Measurements from ENCODE around the gene NUP205.
A peak's percentile ranks its signal among the peaks of the same experiment; 100 is the strongest.

Gene NUP205, protein sequence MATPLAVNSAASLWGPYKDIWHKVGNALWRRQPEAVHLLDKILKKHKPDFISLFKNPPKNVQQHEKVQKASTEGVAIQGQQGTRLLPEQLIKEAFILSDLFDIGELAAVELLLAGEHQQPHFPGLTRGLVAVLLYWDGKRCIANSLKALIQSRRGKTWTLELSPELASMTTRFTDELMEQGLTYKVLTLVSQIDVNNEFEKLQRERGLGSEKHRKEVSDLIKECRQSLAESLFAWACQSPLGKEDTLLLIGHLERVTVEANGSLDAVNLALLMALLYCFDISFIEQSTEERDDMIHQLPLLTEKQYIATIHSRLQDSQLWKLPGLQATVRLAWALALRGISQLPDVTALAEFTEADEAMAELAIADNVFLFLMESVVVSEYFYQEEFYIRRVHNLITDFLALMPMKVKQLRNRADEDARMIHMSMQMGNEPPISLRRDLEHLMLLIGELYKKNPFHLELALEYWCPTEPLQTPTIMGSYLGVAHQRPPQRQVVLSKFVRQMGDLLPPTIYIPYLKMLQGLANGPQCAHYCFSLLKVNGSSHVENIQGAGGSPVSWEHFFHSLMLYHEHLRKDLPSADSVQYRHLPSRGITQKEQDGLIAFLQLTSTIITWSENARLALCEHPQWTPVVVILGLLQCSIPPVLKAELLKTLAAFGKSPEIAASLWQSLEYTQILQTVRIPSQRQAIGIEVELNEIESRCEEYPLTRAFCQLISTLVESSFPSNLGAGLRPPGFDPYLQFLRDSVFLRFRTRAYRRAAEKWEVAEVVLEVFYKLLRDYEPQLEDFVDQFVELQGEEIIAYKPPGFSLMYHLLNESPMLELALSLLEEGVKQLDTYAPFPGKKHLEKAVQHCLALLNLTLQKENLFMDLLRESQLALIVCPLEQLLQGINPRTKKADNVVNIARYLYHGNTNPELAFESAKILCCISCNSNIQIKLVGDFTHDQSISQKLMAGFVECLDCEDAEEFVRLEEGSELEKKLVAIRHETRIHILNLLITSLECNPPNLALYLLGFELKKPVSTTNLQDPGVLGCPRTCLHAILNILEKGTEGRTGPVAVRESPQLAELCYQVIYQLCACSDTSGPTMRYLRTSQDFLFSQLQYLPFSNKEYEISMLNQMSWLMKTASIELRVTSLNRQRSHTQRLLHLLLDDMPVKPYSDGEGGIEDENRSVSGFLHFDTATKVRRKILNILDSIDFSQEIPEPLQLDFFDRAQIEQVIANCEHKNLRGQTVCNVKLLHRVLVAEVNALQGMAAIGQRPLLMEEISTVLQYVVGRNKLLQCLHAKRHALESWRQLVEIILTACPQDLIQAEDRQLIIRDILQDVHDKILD (N-terminal part only)

DNA sequence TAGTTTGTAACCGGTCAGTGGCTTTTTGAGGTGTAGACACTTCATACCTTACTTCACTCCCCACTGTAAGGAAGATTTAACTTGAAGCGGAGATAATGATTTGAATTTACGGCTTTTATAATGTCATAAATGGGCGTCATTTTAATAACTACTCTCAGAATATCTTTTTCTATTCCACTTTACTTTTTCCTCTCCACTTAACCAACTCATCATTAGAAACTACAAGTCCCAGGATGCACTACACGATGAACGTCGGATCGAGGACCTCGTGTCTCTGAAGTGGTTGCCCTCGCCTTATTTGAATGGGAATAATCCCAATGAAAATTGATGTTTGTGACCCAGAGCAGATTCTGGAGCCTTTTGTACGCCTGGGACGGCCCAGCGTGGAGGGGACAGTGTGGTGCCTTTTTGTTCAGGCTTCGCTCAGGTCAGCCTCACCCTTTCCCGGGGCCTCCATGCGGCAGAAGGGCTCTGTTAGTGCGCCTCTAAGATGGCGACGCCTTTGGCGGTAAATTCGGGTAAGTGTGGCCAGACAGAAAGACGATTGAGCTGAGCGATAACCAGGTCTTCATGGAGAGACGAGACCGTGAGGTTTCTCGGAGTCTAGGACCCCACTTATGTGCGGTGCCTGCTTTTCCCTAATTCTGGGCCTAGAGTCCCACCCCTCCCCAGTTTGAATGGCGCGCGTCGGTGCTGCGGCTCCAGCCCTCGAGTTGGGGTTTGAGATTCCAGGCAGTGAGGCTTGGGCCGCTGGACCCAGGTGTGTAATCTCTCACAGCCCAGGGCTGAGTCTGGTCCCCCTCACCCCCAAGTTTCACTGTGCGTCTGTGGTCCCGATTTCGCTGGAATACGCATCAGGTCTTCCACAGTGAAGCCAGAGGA lies at the start of gene NUP205:
Gene NUP205, plus strand, starts transcription at position 463 of the 882 bp plus-strand sequence. Its CDS starts 28 bp downstream, at position 491.
- H3K27me3 ChIP-seq (ENCODE audit: control insufficient read depth in 1 of 2, insufficient read depth in 2 of 2, low read length in 2 of 2), result no peaks in the 10 kb centered on the region

DNA sequence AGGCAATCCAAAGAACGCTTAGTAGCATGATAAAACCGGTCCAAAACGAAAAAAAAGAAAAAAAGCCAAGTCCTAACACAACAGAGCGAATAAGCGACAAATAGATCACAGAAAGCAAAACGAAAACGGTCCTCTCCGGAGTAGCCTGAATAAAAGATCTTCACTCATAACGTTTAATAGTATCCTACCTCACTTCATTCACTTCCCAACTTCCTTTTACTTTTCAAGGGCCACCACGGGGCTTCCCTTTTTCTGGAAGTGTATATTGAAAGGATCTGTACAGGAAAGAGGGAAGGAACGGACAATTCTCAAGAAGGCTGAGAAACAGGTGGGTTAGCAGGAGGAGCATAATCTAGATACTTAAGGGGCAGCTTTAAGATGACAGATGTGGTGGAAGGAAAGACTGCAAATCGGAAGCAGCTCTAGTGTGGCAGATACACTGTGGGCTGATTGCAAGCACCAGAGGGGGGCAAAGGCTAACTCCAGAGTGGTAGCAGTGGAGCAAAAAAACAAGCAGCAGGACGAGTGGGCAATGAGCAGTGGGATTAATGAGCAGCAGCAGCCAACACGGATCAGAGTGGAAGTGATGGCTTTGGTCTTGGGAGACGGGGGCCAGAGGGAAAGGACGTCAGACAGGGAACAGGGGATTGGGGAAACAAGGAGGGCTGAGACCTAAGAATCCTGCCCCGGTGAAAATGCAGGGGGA lies 48.7 kb upstream of the NUP205 start:
- H3K27me3 ChIP-seq (ENCODE audit: control insufficient read depth in 1 of 2, insufficient read depth in 2 of 2, low read length in 2 of 2), result no peaks in the 10 kb centered on the region
- H3K4me1 ChIP-seq (ENCODE audit: insufficient read depth, low read length), result peaks cover 20% of the 10 kb centered on the region
- no peaks in the 10 kb centered on the region for H3K36me3 ChIP-seq (ENCODE audit: insufficient read depth, low read length)
- peak overlapping the region; percentile 73 to 99 for H3K4me3 ChIP-seq (ENCODE audit: low read depth in 1 of 2, low read length in 2 of 2)
- no peaks in the 10 kb centered on the region for H3K9me3 ChIP-seq (ENCODE audit: low read length)
- peak overlapping the region; percentile 87 for H3K9ac ChIP-seq (ENCODE audit: low read length)
- peak overlapping the region; percentile 94 for H3K27ac ChIP-seq (ENCODE audit: low read depth, low read length)

More for the DNA sequence above, at the start of gene NUP205:
- Histone ChIP-seq H3K9me3 (ENCODE audit: low read length) (no peaks in the 10 kb centered on the region), H3K4me1 (ENCODE audit: insufficient read depth, low read length) (peaks cover 3% of the 10 kb centered on the region), H3K4me3 (ENCODE audit: low read depth in 1 of 2, low read length in 2 of 2) (peak within 1 kb of the TSS; percentile 72 to 98), H3K27ac (ENCODE audit: low read depth, low read length) (peak within 1 kb of the TSS; percentile 93), H3K36me3 (ENCODE audit: insufficient read depth, low read length) (no peaks in the 10 kb centered on the region), H3K9ac (ENCODE audit: low read length) (peak within 1 kb of the TSS; percentile 92)

DNA sequence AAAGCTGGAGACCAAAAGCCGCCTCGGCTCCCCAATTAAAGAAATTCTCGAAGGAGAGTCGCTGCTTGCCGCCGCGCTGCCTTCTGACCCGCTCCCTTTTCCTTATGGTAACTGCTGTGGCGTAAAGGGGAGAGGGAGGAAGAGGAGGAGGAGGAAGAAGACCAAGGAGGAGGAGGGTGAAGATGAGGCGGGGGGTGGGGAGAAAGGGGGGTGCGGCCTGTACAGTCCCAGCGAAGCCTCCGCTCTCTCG lies 48.2 kb upstream of the NUP205 start:
- H3K9ac ChIP-seq (ENCODE audit: low read length), result peak overlapping the region; percentile 87
- peak overlapping the region; percentile 73 to 99 for H3K4me3 ChIP-seq (ENCODE audit: low read depth in 1 of 2, low read length in 2 of 2)
- H3K9me3 ChIP-seq (ENCODE audit: low read length), result no peaks in the 10 kb centered on the region
- peaks cover 20% of the 10 kb centered on the region for H3K4me1 ChIP-seq (ENCODE audit: insufficient read depth, low read length)
- H3K27me3 ChIP-seq (ENCODE audit: control insufficient read depth in 1 of 2, insufficient read depth in 2 of 2, low read length in 2 of 2), result no peaks in the 10 kb centered on the region
- peak overlapping the region; percentile 94 for H3K27ac ChIP-seq (ENCODE audit: low read depth, low read length)
- no peaks in the 10 kb centered on the region for H3K36me3 ChIP-seq (ENCODE audit: insufficient read depth, low read length)

DNA sequence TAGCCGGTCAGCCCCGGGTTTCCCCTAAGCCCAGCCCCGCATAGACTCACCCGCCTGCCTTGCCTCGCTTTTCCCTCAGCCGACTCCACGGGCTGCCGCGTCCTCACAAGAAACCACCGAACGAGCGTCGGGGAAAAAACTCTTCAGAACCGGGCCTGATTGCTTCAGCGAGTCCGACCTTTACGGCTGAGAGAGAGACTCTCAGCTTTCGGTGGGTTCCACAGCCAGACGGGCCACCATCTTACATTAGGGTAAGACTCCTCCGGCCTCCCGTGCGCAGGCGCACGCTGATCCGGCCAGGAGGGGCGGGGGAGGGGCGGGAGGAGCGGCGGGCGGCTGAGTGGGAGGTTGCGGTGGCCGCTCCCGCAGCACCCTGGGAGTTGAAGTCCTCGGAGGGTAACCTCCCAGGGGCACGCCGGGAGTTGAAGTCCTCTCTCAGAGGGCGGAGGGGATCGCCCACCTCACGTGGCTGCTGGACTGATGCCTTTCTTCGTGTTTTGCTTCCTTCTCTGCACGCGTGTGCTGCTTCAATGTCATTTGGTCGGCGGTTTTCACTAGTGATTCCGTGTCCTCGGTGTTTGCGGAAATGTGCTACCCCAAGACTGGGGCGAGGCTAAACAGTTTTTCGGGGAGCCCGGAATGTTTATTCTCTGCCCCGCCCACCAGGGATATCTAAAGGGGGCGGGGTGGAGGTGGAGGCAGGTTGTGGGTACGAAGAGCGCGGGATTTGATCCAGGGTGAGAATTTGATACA lies 47.7 kb upstream of the NUP205 start, which contains the start of gene CNOT4:
Gene CNOT4, minus strand, starts transcription at position 264 of the 753 bp plus-strand sequence. CDS start 71,771 bp downstream, outside the sequence.
- H3K9me3 ChIP-seq (ENCODE audit: low read length), result no peaks in the 10 kb centered on the region
- H3K27ac ChIP-seq (ENCODE audit: low read depth, low read length), result peak within 1 kb of the TSS; percentile 94
- no peaks in the 10 kb centered on the region for H3K27me3 ChIP-seq (ENCODE audit: control insufficient read depth in 1 of 2, insufficient read depth in 2 of 2, low read length in 2 of 2)
- no peaks in the 10 kb centered on the region for H3K36me3 ChIP-seq (ENCODE audit: insufficient read depth, low read length)
- H3K9ac ChIP-seq (ENCODE audit: low read length), result peak within 1 kb of the TSS; percentile 87
- H3K4me3 ChIP-seq (ENCODE audit: low read depth in 1 of 2, low read length in 2 of 2), result peak within 1 kb of the TSS; percentile 73 to 99
- peaks cover 20% of the 10 kb centered on the region for H3K4me1 ChIP-seq (ENCODE audit: insufficient read depth, low read length)

DNA sequence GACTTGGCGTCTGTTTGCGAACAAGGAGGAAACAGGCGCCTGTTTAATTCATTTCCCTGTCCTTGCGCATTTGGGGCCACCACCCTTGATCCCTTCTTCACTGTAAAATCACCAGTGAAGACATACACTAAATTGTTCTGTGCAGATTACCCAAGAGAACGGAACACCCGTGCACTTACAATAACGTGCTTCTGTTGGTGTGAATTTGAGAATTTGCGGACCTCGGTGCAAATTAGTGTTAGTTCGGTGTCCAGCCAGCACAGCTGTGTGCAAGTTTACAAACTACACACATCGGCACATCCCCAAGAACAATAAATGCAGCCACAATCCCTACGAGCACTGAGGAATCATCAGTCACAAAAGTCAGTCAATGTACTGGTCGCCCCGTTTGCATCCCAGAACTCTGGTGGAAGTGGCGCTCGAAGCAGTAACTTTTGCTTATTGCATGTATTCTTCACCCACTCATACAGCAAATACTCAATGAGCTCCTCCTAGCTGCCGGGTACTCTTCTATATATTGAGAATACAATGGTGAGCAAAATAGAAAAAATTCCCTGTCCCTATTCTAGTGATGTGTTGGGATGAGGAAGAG lies 47.0 kb upstream of the NUP205 start:
- no peaks in the 10 kb centered on the region for H3K27me3 ChIP-seq (ENCODE audit: control insufficient read depth in 1 of 2, insufficient read depth in 2 of 2, low read length in 2 of 2)
- peak overlapping the region; percentile 58 for H3K9ac ChIP-seq (ENCODE audit: low read length)
- H3K27ac ChIP-seq (ENCODE audit: low read depth, low read length), result no peak overlapping the region
- H3K4me3 ChIP-seq (ENCODE audit: low read depth in 1 of 2, low read length in 2 of 2), result peak overlapping the region; percentile 70 to 99
- H3K9me3 ChIP-seq (ENCODE audit: low read length), result no peaks in the 10 kb centered on the region
- no peaks in the 10 kb centered on the region for H3K36me3 ChIP-seq (ENCODE audit: insufficient read depth, low read length)
- H3K4me1 ChIP-seq (ENCODE audit: insufficient read depth, low read length), result peaks cover 20% of the 10 kb centered on the region

DNA sequence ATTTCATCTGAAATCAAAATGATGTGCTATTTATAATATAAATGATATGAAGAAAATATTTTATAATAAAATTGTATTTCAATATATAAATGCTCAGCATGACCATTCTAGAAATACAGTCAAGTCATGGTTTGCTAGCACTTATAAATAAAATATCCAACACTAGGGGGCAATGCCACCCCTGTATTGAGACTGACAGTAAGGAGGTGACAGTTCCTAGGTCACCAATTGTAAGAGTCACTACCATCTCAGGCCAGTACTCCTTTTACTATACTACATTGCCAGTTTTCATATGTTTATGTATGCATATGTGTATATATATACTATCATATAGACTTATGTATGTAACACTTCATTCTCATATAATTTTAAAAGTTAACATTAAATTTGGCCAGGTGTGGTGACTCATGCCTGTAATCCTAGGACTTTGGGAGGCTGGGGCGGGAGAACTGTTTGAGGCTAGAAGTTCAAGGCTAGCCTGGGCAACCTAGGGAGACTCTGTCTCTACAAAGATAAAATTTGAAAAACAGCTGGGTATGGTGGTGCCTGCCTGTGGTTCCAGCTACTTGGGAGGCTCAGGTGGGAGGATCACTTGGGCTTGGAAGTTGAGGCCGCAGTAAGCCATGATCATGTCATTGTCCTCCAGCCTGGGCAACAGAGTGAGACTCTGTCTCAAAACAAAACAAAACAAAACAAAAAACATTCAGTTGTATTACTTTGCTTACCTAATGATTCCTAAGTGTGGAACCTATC lies 45.4 kb upstream of the NUP205 start:
- no peak overlapping the region for H3K9ac ChIP-seq (ENCODE audit: low read length)
- H3K4me3 ChIP-seq (ENCODE audit: low read depth in 1 of 2, low read length in 2 of 2), result no peak overlapping the region
- peaks cover 16% of the 10 kb centered on the region for H3K4me1 ChIP-seq (ENCODE audit: insufficient read depth, low read length)
- no peaks in the 10 kb centered on the region for H3K9me3 ChIP-seq (ENCODE audit: low read length)
- H3K36me3 ChIP-seq (ENCODE audit: insufficient read depth, low read length), result no peaks in the 10 kb centered on the region
- no peak overlapping the region for H3K27ac ChIP-seq (ENCODE audit: low read depth, low read length)
- no peaks in the 10 kb centered on the region for H3K27me3 ChIP-seq (ENCODE audit: control insufficient read depth in 1 of 2, insufficient read depth in 2 of 2, low read length in 2 of 2)

DNA sequence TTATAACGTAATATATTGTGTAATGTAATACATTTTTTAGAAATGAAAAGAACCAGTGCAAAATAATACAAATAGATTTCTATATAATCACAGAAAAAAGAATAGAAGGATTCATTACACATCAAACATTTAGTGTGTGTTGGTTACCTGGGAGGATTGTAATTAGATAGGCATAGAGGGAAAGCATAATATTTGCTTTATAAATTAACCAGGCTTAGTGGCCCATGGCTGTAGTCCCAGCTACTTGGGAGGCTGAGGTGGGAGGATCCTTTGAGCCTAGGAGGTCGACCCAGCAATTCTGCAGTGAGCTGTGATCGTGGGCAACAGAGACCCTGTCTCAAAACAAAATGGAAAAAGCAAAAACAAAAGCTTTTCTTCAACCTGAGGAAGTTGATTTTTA lies 42.9 kb upstream of the NUP205 start:
- Histone ChIP-seq H3K9me3 (ENCODE audit: low read length) (no peaks in the 10 kb centered on the region), H3K4me3 (ENCODE audit: low read depth in 1 of 2, low read length in 2 of 2) (no peak overlapping the region), H3K36me3 (ENCODE audit: insufficient read depth, low read length) (no peaks in the 10 kb centered on the region), H3K27ac (ENCODE audit: low read depth, low read length) (no peak overlapping the region), H3K9ac (ENCODE audit: low read length) (no peak overlapping the region), H3K4me1 (ENCODE audit: insufficient read depth, low read length) (no peaks in the 10 kb centered on the region), H3K27me3 (ENCODE audit: control insufficient read depth in 1 of 2, insufficient read depth in 2 of 2, low read length in 2 of 2) (no peaks in the 10 kb centered on the region)

DNA sequence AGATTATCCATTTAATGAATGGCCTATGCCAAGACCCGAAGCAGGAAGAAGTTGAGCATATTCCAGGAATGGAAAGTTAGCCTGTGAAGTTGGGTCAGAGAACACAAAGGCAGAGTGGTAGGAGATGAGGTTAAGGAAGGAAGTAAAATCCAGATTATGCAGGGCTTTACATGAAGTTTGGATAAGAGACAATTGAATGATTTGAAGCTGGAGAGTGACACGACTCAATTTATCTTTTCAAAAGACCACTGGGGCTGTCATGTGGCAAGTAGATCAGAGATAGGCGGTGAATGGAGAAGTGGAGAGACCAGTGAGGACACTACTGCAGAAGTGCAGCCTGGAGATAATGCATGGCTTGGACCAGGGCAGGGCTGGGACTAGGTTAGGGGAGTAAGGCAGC lies 40.7 kb upstream of the NUP205 start:
- Histone ChIP-seq H3K9ac (ENCODE audit: low read length) (no peak overlapping the region), H3K27me3 (ENCODE audit: control insufficient read depth in 1 of 2, insufficient read depth in 2 of 2, low read length in 2 of 2) (no peaks in the 10 kb centered on the region), H3K4me1 (ENCODE audit: insufficient read depth, low read length) (no peaks in the 10 kb centered on the region), H3K9me3 (ENCODE audit: low read length) (no peaks in the 10 kb centered on the region), H3K36me3 (ENCODE audit: insufficient read depth, low read length) (no peaks in the 10 kb centered on the region), H3K27ac (ENCODE audit: low read depth, low read length) (no peak overlapping the region), H3K4me3 (ENCODE audit: low read depth in 1 of 2, low read length in 2 of 2) (no peak overlapping the region)

DNA sequence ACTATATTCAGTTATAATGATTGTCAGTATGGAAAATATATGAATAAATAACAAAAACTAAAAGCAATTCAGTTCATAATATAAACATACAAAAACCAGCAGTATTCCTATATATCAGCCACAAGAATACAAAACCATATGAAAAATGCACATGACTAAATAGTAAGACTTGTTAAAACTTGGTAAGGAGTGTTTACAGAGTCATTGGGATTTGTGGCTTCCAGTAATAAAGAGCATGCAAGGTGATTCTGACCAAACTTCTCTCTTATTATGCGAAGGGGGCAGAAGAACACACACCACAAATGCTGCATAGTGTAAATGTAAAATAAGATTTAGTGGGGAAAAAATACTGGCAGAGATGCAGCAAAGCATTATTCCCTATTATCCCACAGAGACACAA lies 39.0 kb upstream of the NUP205 start:
- Histone ChIP-seq H3K4me3 (ENCODE audit: low read depth in 1 of 2, low read length in 2 of 2) (no peak overlapping the region), H3K9ac (ENCODE audit: low read length) (no peak overlapping the region), H3K4me1 (ENCODE audit: insufficient read depth, low read length) (no peaks in the 10 kb centered on the region), H3K36me3 (ENCODE audit: insufficient read depth, low read length) (no peaks in the 10 kb centered on the region), H3K27ac (ENCODE audit: low read depth, low read length) (no peak overlapping the region), H3K9me3 (ENCODE audit: low read length) (no peaks in the 10 kb centered on the region), H3K27me3 (ENCODE audit: control insufficient read depth in 1 of 2, insufficient read depth in 2 of 2, low read length in 2 of 2) (no peaks in the 10 kb centered on the region)

Measured in muscle layer of colon (tissue), 2 donors.